ENCODE measurements around the gene DTNB.
"Not testable (repeated sequence)": the region's sequence is repeated elsewhere in the genome, so short reads cannot be mapped to it uniquely, and the experiment has no call there.

The DTNB gene

GRCh38 chr2:25411753-25412152, 261.6 kb downstream of the DTNB start:
- no peak for DNase-seq

- no peak for DNase-seq
Observed at GRCh38 chr2:25411281-25411680, 262.1 kb downstream of the DTNB start.

GRCh38 chr2:25410370-25410769, 263.0 kb downstream of the DTNB start:
- DNase-seq = no peak

- DNase-seq = no peak
Observed at GRCh38 chr2:25409468-25409867, 263.9 kb downstream of the DTNB start.

GRCh38 chr2:25409044-25409443, 264.3 kb downstream of the DTNB start:
- DNase-seq = no peak

GRCh38 chr2:25405611-25406295, 267.6 kb downstream of the DTNB start:
- DNase-seq = no peak

- DNase-seq = not testable (repeated sequence)
Observed at GRCh38 chr2:25403120-25403760, 270.1 kb downstream of the DTNB start.

GRCh38 chr2:25402477-25402876, 270.9 kb downstream of the DTNB start:
- no peak for DNase-seq

GRCh38 chr2:25401307-25402026, 271.9 kb downstream of the DTNB start:
- no peak for DNase-seq

- no peak for DNase-seq
Observed at GRCh38 chr2:25400576-25401216, 272.7 kb downstream of the DTNB start.

GRCh38 chr2:25400169-25400568, 273.2 kb downstream of the DTNB start:
- DNase-seq = no peak

GRCh38 chr2:25398534-25398933, 274.8 kb downstream of the DTNB start:
- no peak for DNase-seq

GRCh38 chr2:25397777-25398176, 275.6 kb downstream of the DTNB start:
- no peak for DNase-seq

GRCh38 chr2:25389161-25389560, 284.2 kb downstream of the DTNB start:
- DNase-seq = no peak

- DNase-seq = no peak
Observed at GRCh38 chr2:25388491-25388890, 284.9 kb downstream of the DTNB start.

- no peak for DNase-seq
Observed at GRCh38 chr2:25387876-25388449, 285.4 kb downstream of the DTNB start.

GRCh38 chr2:25386971-25387875, 286.2 kb downstream of the DTNB start:
- DNase-seq = no peak

- no peak for DNase-seq
Observed at GRCh38 chr2:25385910-25386309, 287.5 kb downstream of the DTNB start.

- DNase-seq = no peak
Observed at GRCh38 chr2:25383806-25384205, 289.6 kb downstream of the DTNB start.

GRCh38 chr2:25381502-25381901, 291.9 kb downstream of the DTNB start:
- no peak for DNase-seq

- DNase-seq = no peak
Observed at GRCh38 chr2:25380586-25381375, 292.6 kb downstream of the DTNB start.

All from activated CD4-positive, alpha-beta T cell treated with anti-CD3 and anti-CD28 coated beads for 48 hours (primary cell).